Upper lobe of right lung (tissue), 1 donor: ENCODE results near the gene WDR44. TPM values are rescaled to one million over a fixed set of nuclear protein-coding genes. Genes with fewer than 3 reads are reported as not detected.

Source experiments
- ATAC-seq: fragments of 200-7000 bp; cut with Tn5 transposase; one replicate; pipeline ENCODE4 v1.9.1; 2020; ENCODE audit warnings: mild to moderate bottlenecking, moderate library complexity
- DNase-seq: peaks from one replicate; pipeline ENCODE4 v3.0.0-alpha.2; 2020
- H3K27ac ChIP-seq: fragments of 200-600 bp; one replicate; pipeline ENCODE4 v1.8.0; 2022
- H3K27me3 ChIP-seq: fragments of 200-600 bp; one replicate; pipeline ENCODE4 v1.8.0; 2022; ENCODE audit warnings: mild to moderate bottlenecking
- H3K36me3 ChIP-seq: fragments of 200-600 bp; one replicate; pipeline ENCODE4 v1.8.0; 2022
- H3K4me1 ChIP-seq: fragments of 200-600 bp; one replicate; pipeline ENCODE4 v1.8.0; 2022
- H3K4me3 ChIP-seq: fragments of 200-600 bp; one replicate; pipeline ENCODE4 v1.8.0; 2022; ENCODE audit warnings: mild to moderate bottlenecking
- H3K9me3 ChIP-seq: fragments of 200-600 bp; one replicate; pipeline ENCODE4 v1.8.0; 2022
- intact Hi-C: fragments of 100-400 bp; cut with DNase I; formaldehyde crosslinking; loops from one replicate; pipeline ENCODE4 v1.11.0; 2022
- total RNA-seq: library from RNA; stranded (reverse); fragmentation: NEBNext Ultra II Directional; extraction: Animal tissue kit (Norgen Biotek cat#: 25700); gene quantifications from one replicate; pipeline ENCODE4 v1.2.1, GENCODE V29; 2021
- TF ChIP-seq, protein P1 (sequence below): fragments of 200-600 bp; IDR thresholded peaks from one replicate; pipeline ENCODE4 v1.8.0; 2022; ENCODE audit warnings: antibody characterized with exemption
- donor health status: DM: no; HTN: yes; CAD: no; lungs with severe emphysema.

WDR44 gene
- total RNA-seq, 1 donor from 2014 or later: 14.2 TPM

DNA sequence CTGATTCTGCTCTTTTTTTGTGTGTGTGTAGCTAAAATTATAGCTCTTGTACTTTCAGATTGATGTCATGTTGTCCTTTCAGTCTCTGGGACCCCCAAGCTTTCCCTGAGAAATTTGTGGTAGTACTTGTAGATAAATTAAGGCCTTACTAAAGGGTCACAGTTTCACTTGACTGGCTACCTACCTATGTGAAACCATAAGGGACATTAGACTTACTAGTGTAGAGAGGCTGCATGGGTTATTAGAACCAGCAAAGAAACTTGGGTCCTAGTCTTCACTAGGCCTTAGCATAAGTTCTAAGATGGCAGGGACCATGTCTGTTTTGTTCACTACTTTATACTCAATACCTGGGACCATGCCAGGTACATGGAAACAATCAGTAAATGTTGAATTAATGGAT, 21.4 kb downstream of the WDR44 start:
- no peak overlapping the region for H3K4me3 ChIP-seq
- ATAC-seq (no peak), DNase-seq (no peak)
- H3K36me3 ChIP-seq: no peaks in the 10 kb centered on the region
- H3K27me3 ChIP-seq: no peaks in the 10 kb centered on the region
- no peaks in the 10 kb centered on the region for H3K9me3 ChIP-seq
- H3K4me1 ChIP-seq: no peaks in the 10 kb centered on the region
- intact Hi-C loops: no loop called here
- TF ChIP-seq, protein P1, sequence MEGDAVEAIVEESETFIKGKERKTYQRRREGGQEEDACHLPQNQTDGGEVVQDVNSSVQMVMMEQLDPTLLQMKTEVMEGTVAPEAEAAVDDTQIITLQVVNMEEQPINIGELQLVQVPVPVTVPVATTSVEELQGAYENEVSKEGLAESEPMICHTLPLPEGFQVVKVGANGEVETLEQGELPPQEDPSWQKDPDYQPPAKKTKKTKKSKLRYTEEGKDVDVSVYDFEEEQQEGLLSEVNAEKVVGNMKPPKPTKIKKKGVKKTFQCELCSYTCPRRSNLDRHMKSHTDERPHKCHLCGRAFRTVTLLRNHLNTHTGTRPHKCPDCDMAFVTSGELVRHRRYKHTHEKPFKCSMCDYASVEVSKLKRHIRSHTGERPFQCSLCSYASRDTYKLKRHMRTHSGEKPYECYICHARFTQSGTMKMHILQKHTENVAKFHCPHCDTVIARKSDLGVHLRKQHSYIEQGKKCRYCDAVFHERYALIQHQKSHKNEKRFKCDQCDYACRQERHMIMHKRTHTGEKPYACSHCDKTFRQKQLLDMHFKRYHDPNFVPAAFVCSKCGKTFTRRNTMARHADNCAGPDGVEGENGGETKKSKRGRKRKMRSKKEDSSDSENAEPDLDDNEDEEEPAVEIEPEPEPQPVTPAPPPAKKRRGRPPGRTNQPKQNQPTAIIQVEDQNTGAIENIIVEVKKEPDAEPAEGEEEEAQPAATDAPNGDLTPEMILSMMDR: no peak
- no peak overlapping the region for H3K27ac ChIP-seq

DNA sequence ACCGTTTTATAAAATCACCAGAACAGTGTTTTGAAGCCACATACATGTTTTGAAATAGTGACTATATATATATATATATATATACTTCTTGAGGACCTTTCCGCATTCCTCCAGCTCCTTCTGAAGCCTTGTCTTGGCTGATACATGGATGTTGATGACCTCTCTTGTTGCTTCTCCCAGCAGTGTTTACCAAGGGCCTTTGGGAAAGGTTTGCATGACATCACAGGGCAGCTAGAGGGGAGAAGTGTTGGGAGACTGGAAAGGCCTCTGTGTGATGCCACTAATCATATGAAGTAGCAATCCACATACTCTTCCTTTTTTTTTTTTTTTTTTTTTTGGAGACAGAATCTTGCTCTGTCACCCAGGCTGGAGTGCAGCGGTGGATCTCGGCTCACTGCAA, 22.5 kb downstream of the WDR44 start:
- no peak overlapping the region for H3K4me3 ChIP-seq
- no peaks in the 10 kb centered on the region for H3K9me3 ChIP-seq
- ATAC-seq (no peak), DNase-seq (no peak)
- no peak overlapping the region for H3K27ac ChIP-seq
- no peaks in the 10 kb centered on the region for H3K27me3 ChIP-seq
- intact Hi-C loops: no loop called here
- H3K4me1 ChIP-seq: no peaks in the 10 kb centered on the region
- TF ChIP-seq, protein P1: no peak
- no peaks in the 10 kb centered on the region for H3K36me3 ChIP-seq

DNA sequence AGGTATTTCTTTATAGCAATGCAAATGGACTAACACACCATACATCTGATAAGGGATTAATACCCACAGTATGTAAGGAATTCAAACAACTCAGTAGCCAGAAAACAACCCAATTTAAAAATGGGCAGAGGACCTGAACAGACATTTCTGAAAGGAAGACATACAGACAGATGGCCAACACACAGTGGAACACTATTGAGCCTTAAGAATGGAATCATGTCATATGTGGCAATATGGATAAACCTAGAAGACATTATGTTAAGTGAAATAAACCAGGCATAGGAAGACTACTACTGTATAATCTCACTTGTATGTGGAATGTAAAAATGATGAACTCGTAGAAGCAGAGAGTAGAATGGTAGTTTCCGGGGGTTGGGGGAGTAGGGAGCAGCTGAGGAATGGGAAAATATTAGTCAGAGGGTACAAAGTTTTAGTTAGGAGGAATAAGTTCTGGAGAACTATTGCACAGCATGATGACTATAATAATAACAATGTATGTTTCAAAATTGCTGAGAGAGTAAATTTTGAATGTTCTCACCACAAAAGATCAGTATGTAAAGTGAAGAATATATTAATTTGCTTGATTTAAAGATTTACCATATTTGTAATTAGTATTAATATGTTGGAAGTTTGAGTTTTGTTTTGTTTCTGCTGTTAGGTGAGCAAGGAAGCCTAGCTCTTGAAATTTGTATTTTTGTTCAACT, 25.2 kb downstream of the WDR44 start:
- intact Hi-C loops: no loop called here

DNA sequence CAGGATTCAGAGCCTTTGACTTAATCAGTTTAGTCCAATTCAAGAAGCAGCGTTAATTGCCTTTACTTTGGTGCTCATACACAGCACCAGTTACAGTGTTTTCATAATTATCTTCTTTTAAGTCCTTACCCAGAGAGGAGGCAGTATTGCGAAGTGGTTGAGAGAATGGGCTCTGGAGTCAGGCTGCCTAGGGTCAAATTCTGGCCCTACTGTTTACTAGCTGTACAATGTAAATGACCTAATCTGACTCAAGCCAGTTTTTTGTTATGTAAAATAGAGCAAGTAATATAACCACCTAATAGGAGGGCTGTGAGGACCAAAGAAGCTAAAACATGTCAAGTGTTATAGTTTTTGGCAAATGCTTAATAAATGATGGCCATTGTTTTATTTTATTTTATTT, 27.6 kb downstream of the WDR44 start:
- Histone ChIP-seq H3K36me3 (no peaks in the 10 kb centered on the region), H3K27me3 (no peaks in the 10 kb centered on the region), H3K4me3 (no peak overlapping the region), H3K9me3 (no peaks in the 10 kb centered on the region), H3K27ac (no peak overlapping the region), H3K4me1 (no peaks in the 10 kb centered on the region)
- ATAC-seq (no peak), DNase-seq (no peak)
- TF ChIP-seq, protein P1: no peak
- intact Hi-C loops: no loop called here

More for the DNA sequence above, 25.2 kb downstream of the WDR44 start:
- DNase-seq (no peak), ATAC-seq (no peak)
- Histone ChIP-seq H3K36me3 (no peaks in the 10 kb centered on the region), H3K4me1 (no peaks in the 10 kb centered on the region), H3K9me3 (no peaks in the 10 kb centered on the region), H3K27me3 (no peaks in the 10 kb centered on the region), H3K27ac (no peak overlapping the region), H3K4me3 (no peak overlapping the region)
- TF ChIP-seq, protein P1: no peak

DNA sequence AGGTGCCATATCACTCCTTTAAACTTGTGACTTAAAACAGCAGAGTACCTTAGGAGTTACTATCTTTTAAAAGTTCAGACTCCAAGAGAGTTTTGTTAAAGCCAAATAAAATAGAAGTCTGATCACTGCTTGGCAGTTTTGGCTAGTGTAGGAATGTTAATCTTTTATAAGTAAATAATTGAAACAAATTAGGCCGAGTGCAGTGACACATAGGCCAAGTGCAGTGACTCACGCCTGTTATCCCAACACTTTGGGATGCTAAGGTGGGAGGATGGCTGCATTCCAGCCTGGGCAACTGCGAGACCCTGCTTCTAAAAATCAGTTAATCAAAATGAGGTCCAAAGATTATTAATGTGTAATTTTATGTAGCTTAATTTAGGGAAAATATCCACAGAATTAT, 37.2 kb downstream of the WDR44 start:
- H3K4me3 ChIP-seq: no peak overlapping the region
- ATAC-seq (no peak), DNase-seq (no peak)
- no peak overlapping the region for H3K27ac ChIP-seq
- H3K36me3 ChIP-seq: no peaks in the 10 kb centered on the region
- TF ChIP-seq, protein P1: no peak
- no peaks in the 10 kb centered on the region for H3K27me3 ChIP-seq
- no peaks in the 10 kb centered on the region for H3K9me3 ChIP-seq
- intact Hi-C loops: no loop called here
- no peaks in the 10 kb centered on the region for H3K4me1 ChIP-seq

DNA sequence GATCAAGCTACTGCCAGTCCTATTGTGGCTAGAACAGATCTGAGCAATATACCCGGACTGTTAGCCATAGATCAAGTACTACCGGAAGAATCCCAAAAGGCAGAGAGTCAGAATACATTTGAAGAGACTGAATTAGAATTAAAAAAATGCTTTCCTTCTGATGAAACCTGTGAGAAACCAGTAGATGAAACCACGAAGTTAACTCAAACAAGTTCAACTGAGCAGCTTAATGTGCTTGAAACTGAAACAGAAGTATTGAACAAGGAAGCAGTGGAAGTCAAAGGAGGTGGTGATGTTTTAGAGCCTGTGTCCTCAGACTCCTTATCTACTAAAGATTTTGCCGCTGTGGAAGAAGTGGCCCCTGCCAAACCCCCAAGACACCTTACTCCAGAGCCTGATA, 46.8 kb downstream of the WDR44 start:
- TF ChIP-seq, protein P1: no peak
- intact Hi-C loops: no loop called here
- DNase-seq: no peak

More for the DNA sequence above, 46.8 kb downstream of the WDR44 start:
- Histone ChIP-seq H3K4me3 (no peak overlapping the region), H3K27ac (no peak overlapping the region), H3K4me1 (no peaks in the 10 kb centered on the region), H3K9me3 (no peaks in the 10 kb centered on the region), H3K27me3 (no peaks in the 10 kb centered on the region), H3K36me3 (peaks cover 11% of the 10 kb centered on the region)
- no peak for ATAC-seq
